GM12891 (cell line): ENCODE results near the gene GGT6.

Source experiments
- POLR2A ChIP-seq: IDR thresholded peaks from 2 replicates; pipeline ENCODE4 v1.6.1; 2011; ENCODE audit warnings: low read depth, low read length, control low read depth
- POLR2AphosphoS5 ChIP-seq: IDR thresholded peaks from 2 replicates; pipeline ENCODE4 v1.6.1; 2011; ENCODE audit warnings: low read depth, low read length, control low read depth
- POU2F2 ChIP-seq: IDR thresholded peaks from 2 replicates; pipeline ENCODE4 v1.6.1; 2011; ENCODE audit warnings: low read depth, mild to moderate bottlenecking, control low read depth, low read length, moderate library complexity
- SPI1 ChIP-seq: IDR thresholded peaks from 2 replicates; pipeline ENCODE4 v1.6.1; 2011; ENCODE audit warnings: low read depth, low read length, control low read depth
- TAF1 ChIP-seq: IDR thresholded peaks from 2 replicates; pipeline ENCODE4 v1.6.1; 2011; ENCODE audit warnings: low read depth, low read length, control low read depth

DNA sequence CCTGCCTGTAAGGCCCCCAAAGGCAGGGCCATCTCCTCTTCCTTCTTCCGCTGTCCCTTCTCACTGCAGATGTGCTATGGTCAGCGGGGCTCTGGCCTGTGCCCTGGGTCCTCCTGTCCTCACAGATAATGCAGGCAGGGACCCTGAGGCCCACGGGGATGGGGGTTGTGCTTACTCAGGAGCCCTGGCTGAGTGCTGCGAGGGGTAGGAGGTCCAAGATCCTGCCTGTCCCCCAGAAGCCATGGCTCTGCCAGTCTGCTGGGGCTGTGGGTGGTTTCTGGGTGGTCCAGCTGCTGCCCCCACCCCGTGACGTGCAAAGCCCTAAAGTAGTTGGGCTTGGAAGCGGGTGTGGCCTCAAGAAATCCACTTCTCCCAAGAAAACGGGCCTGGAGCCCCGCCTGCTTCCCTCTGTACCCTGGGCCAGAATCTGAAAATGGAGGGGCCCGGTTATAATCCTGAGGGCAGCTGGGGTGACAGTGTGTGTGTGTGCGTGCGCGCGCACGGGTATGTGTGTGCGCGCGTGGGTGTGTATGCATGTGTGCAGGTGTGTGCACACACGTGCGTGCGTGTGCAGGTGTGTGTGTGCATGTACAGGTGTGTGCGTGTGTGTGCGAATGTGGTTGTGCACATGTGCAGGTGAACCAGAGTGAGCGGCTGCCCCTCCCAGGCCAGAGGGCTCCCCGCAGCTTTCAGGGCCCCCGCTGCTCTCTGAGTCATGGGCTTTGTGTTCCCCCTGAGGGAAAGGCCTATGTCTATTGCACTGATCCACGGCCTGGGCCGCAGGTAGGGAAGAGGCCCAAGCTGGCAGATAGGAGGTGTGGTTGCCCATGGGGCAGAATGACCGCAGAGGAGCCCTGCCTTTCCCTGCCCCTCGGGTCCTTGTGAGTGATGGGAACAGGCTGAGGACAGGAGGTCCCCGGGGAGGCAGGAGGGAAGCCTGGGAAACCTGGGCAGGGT, 47.9 kb downstream of the GGT6 start:
- TF ChIP-seq POLR2A (no peak), TAF1 (no peak), SPI1 (no peak), POLR2AphosphoS5 (no peak), POU2F2 (no peak)
